Liver (tissue), 9 donors: ENCODE data around the gene VAC14. TPM values are rescaled to one million over a fixed set of nuclear protein-coding genes. Genes with fewer than 3 reads are reported as not detected.

Experiments
- DNase-seq: peaks from one replicate; pipeline ENCODE4 v3.0.0-alpha.2; 2017; ENCODE audit warnings: low spot score
- H3K27ac ChIP-seq, 2 donors: one replicate each; pipeline ENCODE4 v1.7.0; 2013; ENCODE audit warnings: inconsistent platforms in 2 of 2, low read length in 2 of 2, control low read depth in 1 of 2, low read depth in 1 of 2, mild to moderate bottlenecking in 1 of 2
- H3K27me3 ChIP-seq, 4 donors: one replicate each; pipeline versions ENCODE4 v1.6.1 to v1.7.0; 2013; ENCODE audit warnings: low read length in 3 of 4, inconsistent platforms in 1 of 4, mild to moderate bottlenecking in 1 of 4, moderate library complexity in 1 of 4; ENCODE audit not compliant: control insufficient read depth in 4 of 4, insufficient read depth in 4 of 4
- H3K36me3 ChIP-seq, 4 donors: one replicate each; pipeline versions ENCODE4 v1.6.1 to v1.7.0; 2013; ENCODE audit warnings: low read length in 3 of 4, mild to moderate bottlenecking in 3 of 4, low read depth in 1 of 4, moderate library complexity in 1 of 4; ENCODE audit not compliant: control insufficient read depth in 4 of 4, insufficient read depth in 3 of 4
- H3K4me1 ChIP-seq, 4 donors: one replicate each; pipeline versions ENCODE4 v1.6.1 to v1.7.0; 2013; ENCODE audit warnings: low read length in 3 of 4, mild to moderate bottlenecking in 3 of 4, moderate library complexity in 1 of 4; ENCODE audit not compliant: control insufficient read depth in 4 of 4, insufficient read depth in 4 of 4
- H3K4me3 ChIP-seq, 3 donors: one replicate each; pipeline versions ENCODE4 v1.6.1 to v1.7.0; 2013; ENCODE audit warnings: low read length in 3 of 3, control low read depth in 1 of 3, low read depth in 1 of 3, mild to moderate bottlenecking in 1 of 3
- H3K9ac ChIP-seq, 2 donors: one replicate each; pipeline ENCODE4 v1.7.0; 2013; ENCODE audit warnings: low read length in 2 of 2, mild to moderate bottlenecking in 2 of 2, moderate library complexity in 2 of 2, control low read depth in 1 of 2, low read depth in 1 of 2
- H3K9me3 ChIP-seq, 4 donors: one replicate each; pipeline versions ENCODE4 v1.6.1 to v1.7.0; 2013; ENCODE audit warnings: low read length in 3 of 4; ENCODE audit not compliant: control insufficient read depth in 4 of 4
- ATF3 ChIP-seq: IDR thresholded peaks from 2 replicates; pipeline ENCODE4 v1.6.1; 2016; ENCODE audit warnings: antibody characterized with exemption
- EGR1 ChIP-seq, 2 donors: IDR thresholded peaks; 2 replicates each; pipeline ENCODE4 v1.6.1; 2016 to 2018; ENCODE audit warnings: antibody characterized with exemption in 2 of 2, low read depth in 2 of 2
- FOXA1 ChIP-seq: IDR thresholded peaks from 2 replicates; pipeline ENCODE4 v1.6.1; 2016; ENCODE audit warnings: antibody characterized with exemption
- FOXA2 ChIP-seq: IDR thresholded peaks from 2 replicates; pipeline ENCODE4 v1.6.1; 2016; ENCODE audit warnings: antibody characterized with exemption
- GABPA ChIP-seq, 2 donors: IDR thresholded peaks in 1 of 2; conservative IDR thresholded peaks in 1 of 2; 2 replicates each; pipeline ENCODE4 v1.6.1; 2016; ENCODE audit warnings: antibody characterized with exemption in 2 of 2, mild to moderate bottlenecking in 1 of 2, moderate library complexity in 1 of 2
- HNF4A ChIP-seq, 2 donors: conservative IDR thresholded peaks; 2 replicates each; pipeline ENCODE4 v1.6.1; 2016; ENCODE audit warnings: antibody characterized with exemption in 2 of 2, mild to moderate bottlenecking in 2 of 2
- HNF4G ChIP-seq: IDR thresholded peaks from 2 replicates; pipeline ENCODE4 v1.6.1; 2016; ENCODE audit warnings: antibody characterized with exemption
- JUND ChIP-seq, 2 donors: IDR thresholded peaks; 2 replicates each; pipeline ENCODE4 v1.6.1; 2016; ENCODE audit warnings: antibody characterized with exemption in 2 of 2
- NR2F2 ChIP-seq: IDR thresholded peaks from 2 replicates; pipeline ENCODE4 v1.6.1; 2016; ENCODE audit warnings: antibody characterized with exemption
- RAD21 ChIP-seq, 2 donors: IDR thresholded peaks; 2 replicates each; pipeline ENCODE4 v1.6.1; 2016; ENCODE audit warnings: antibody characterized with exemption in 2 of 2, mild to moderate bottlenecking in 2 of 2
- RXRA ChIP-seq, 2 donors: IDR thresholded peaks; 2 replicates each; pipeline ENCODE4 v1.6.1; 2017 to 2018; ENCODE audit warnings: antibody characterized with exemption in 2 of 2, mild to moderate bottlenecking in 1 of 2
- SP1 ChIP-seq: IDR thresholded peaks from 2 replicates; pipeline ENCODE4 v1.6.1; 2018; ENCODE audit warnings: antibody characterized with exemption, mild to moderate bottlenecking
- TAF1 ChIP-seq: conservative IDR thresholded peaks from 2 replicates; pipeline ENCODE4 v1.6.1; 2016; ENCODE audit warnings: antibody characterized with exemption, mild to moderate bottlenecking
- YY1 ChIP-seq: IDR thresholded peaks from 2 replicates; pipeline ENCODE4 v1.6.1; 2016; ENCODE audit warnings: antibody characterized with exemption, mild to moderate bottlenecking
- WGBS: extraction: QIAGEN DNeasy Blood & Tissue Kit; methylation state at CpG from one replicate; pipeline ENCODE4 v1.1.7; 2013; 5-methylcytosine and 5-hydroxymethylcytosine counted together
- polyA plus RNA-seq, 2 donors: library from polyadenylated mRNA; stranded (reverse) in 1 of 2; unstranded in 1 of 2; fragments of 200-250 nt in 1 of 2; fragments of >200 nt in 1 of 2; fragmentation: Nextera tagmentation in 1 of 2; extraction: Ambion mirVana in 1 of 2; gene quantifications; one replicate each; pipeline versions ENCODE4 v1.2.1 to v1.2.3, GENCODE V29; 2013 to 2015
- total RNA-seq, 2 donors: library from RNA; depleted of rRNA; stranded (reverse); fragments of >200 nt; gene quantifications; one replicate each; pipeline ENCODE4 v1.2.3, GENCODE V29; 2014
- TF ChIP-seq, protein P1 (sequence below): IDR thresholded peaks from 2 replicates; pipeline ENCODE4 v1.6.1; 2016; ENCODE audit warnings: antibody characterized with exemption
- TF ChIP-seq, protein P2 (sequence below): IDR thresholded peaks from 2 replicates; pipeline ENCODE4 v1.6.1; 2016; ENCODE audit warnings: antibody characterized with exemption, mild to moderate bottlenecking
- TF ChIP-seq, protein P3 (sequence below): fragments of 150-350 bp; IDR thresholded peaks from 2 replicates; pipeline ENCODE4 v1.5.1; 2017; ENCODE audit warnings: improper control_type of control experiment, low read depth, low read length; ENCODE audit not compliant: missing input control
- donor health status: healthy.
- donor health status: healthy.
- donor health status: healthy.
- donor health status: healthy.
- donor health status: healthy.

VAC14 gene
- total and polyA plus RNA-seq, 4 donors = 16.7 to 29.8 (median 20.5) TPM

- TF ChIP-seq RXRA (IDR thresholded peaks at IDR 0.05) (peak in 1 of 2 donors; percentile 44), YY1 (peak; percentile 81), RAD21 (IDR thresholded peaks at IDR 0.05) (peak in 1 of 2 donors; percentile 45), HNF4A (conservative IDR thresholded peaks at IDR 0.05) (peak in 1 of 2 donors; percentile 48), EGR1 (IDR thresholded peaks at IDR 0.05; ENCODE audit: low read depth in 2 of 2) (no peak), SP1 (peak; percentile 49), GABPA (IDR thresholded peaks at IDR 0.05 in 1 of 2, conservative IDR thresholded peaks at IDR 0.05 in 1 of 2) (no peak)
- 43% methylated on average over 23 of the region's 23 CpGs for WGBS
- Histone ChIP-seq H3K27me3 (no peaks in the 10 kb centered on the region), H3K4me3 (no peak overlapping the region), H3K4me1 (peaks cover 22 to 38% (median 30%) of the 10 kb centered on the region in 4 donors), H3K36me3 (peaks cover 0 to 4% (median 2%) of the 10 kb centered on the region in 4 donors), H3K9me3 (no peaks in the 10 kb centered on the region), H3K27ac (peak overlapping the region; percentile 56 to 71), H3K9ac (peak overlapping the region in 1 of 2 donors; percentile 4)
- no peak for DNase-seq
Measured at GRCh38 chr16:70715055-70715858, 85.7 kb downstream of the VAC14 start.

DNA sequence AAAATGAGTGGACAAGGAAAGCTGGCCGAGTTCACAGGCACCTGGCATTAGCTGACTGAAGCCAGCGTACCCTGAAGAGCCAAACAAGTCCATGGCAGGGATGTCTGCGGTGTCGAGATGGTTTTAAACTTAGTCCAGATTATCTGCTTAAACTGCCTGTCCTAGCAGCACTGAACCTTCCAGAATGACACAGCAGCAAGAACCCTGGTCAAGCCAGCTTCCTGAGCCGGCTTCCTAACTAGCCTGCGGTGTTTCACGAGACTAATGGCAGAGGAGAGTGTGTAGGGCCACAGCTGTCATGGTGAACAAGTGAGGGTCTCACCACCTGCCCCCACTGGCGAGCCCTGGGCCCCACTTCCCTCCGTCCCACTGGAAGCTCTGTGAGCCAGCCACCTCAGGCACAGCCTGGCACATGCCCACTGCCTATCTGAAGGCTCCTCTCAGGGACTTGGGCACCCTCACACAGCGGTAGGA is 86.3 kb downstream of the VAC14 start:
- Histone ChIP-seq H3K27me3 (no peaks in the 10 kb centered on the region), H3K9me3 (no peaks in the 10 kb centered on the region), H3K9ac (no peak overlapping the region), H3K4me3 (no peak overlapping the region), H3K4me1 (peaks cover 28 to 44% (median 37%) of the 10 kb centered on the region in 4 donors), H3K36me3 (peaks cover 0 to 2% (median 0%) of the 10 kb centered on the region in 4 donors), H3K27ac (peak overlapping the region; percentile 56 to 71)
- no peak for DNase-seq
- 86% methylated on average over 10 of the region's 10 CpGs for WGBS
- TF ChIP-seq YY1 = no peak
- no peak for TF ChIP-seq FOXA2
- no peak for TF ChIP-seq RXRA (IDR thresholded peaks at IDR 0.05)
- TF ChIP-seq JUND (IDR thresholded peaks at IDR 0.05) = no peak
- no peak for TF ChIP-seq SP1
- no peak for TF ChIP-seq ATF3
- TF ChIP-seq, protein P1, sequence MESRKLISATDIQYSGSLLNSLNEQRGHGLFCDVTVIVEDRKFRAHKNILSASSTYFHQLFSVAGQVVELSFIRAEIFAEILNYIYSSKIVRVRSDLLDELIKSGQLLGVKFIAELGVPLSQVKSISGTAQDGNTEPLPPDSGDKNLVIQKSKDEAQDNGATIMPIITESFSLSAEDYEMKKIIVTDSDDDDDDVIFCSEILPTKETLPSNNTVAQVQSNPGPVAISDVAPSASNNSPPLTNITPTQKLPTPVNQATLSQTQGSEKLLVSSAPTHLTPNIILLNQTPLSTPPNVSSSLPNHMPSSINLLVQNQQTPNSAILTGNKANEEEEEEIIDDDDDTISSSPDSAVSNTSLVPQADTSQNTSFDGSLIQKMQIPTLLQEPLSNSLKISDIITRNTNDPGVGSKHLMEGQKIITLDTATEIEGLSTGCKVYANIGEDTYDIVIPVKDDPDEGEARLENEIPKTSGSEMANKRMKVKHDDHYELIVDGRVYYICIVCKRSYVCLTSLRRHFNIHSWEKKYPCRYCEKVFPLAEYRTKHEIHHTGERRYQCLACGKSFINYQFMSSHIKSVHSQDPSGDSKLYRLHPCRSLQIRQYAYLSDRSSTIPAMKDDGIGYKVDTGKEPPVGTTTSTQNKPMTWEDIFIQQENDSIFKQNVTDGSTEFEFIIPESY = no peak
- no peak for TF ChIP-seq FOXA1
- TF ChIP-seq HNF4G = no peak
- no peak for TF ChIP-seq TAF1
- TF ChIP-seq, protein P2, sequence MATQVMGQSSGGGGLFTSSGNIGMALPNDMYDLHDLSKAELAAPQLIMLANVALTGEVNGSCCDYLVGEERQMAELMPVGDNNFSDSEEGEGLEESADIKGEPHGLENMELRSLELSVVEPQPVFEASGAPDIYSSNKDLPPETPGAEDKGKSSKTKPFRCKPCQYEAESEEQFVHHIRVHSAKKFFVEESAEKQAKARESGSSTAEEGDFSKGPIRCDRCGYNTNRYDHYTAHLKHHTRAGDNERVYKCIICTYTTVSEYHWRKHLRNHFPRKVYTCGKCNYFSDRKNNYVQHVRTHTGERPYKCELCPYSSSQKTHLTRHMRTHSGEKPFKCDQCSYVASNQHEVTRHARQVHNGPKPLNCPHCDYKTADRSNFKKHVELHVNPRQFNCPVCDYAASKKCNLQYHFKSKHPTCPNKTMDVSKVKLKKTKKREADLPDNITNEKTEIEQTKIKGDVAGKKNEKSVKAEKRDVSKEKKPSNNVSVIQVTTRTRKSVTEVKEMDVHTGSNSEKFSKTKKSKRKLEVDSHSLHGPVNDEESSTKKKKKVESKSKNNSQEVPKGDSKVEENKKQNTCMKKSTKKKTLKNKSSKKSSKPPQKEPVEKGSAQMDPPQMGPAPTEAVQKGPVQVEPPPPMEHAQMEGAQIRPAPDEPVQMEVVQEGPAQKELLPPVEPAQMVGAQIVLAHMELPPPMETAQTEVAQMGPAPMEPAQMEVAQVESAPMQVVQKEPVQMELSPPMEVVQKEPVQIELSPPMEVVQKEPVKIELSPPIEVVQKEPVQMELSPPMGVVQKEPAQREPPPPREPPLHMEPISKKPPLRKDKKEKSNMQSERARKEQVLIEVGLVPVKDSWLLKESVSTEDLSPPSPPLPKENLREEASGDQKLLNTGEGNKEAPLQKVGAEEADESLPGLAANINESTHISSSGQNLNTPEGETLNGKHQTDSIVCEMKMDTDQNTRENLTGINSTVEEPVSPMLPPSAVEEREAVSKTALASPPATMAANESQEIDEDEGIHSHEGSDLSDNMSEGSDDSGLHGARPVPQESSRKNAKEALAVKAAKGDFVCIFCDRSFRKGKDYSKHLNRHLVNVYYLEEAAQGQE = no peak
- TF ChIP-seq GABPA (IDR thresholded peaks at IDR 0.05 in 1 of 2, conservative IDR thresholded peaks at IDR 0.05 in 1 of 2) = no peak
- no peak for TF ChIP-seq NR2F2
- TF ChIP-seq HNF4A (conservative IDR thresholded peaks at IDR 0.05) = no peak
- TF ChIP-seq, protein P3, sequence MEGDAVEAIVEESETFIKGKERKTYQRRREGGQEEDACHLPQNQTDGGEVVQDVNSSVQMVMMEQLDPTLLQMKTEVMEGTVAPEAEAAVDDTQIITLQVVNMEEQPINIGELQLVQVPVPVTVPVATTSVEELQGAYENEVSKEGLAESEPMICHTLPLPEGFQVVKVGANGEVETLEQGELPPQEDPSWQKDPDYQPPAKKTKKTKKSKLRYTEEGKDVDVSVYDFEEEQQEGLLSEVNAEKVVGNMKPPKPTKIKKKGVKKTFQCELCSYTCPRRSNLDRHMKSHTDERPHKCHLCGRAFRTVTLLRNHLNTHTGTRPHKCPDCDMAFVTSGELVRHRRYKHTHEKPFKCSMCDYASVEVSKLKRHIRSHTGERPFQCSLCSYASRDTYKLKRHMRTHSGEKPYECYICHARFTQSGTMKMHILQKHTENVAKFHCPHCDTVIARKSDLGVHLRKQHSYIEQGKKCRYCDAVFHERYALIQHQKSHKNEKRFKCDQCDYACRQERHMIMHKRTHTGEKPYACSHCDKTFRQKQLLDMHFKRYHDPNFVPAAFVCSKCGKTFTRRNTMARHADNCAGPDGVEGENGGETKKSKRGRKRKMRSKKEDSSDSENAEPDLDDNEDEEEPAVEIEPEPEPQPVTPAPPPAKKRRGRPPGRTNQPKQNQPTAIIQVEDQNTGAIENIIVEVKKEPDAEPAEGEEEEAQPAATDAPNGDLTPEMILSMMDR = no peak
